Large intestine (tissue), 3 donors: ENCODE results near the gene CFAP46. TPM values are rescaled to one million over a fixed set of nuclear protein-coding genes. Genes with fewer than 3 reads are reported as not detected.

ENCODE experiments used
- DNase-seq, 2 donors: peaks; one replicate each; pipeline versions ENCODE4 v3.0.0 to v3.0.0-alpha.2; 2013
- H3K27ac ChIP-seq: one replicate; pipeline ENCODE4 v1.5.1; 2013; ENCODE audit warnings: low read length
- H3K27me3 ChIP-seq: 2 replicates; pipeline ENCODE4 v1.6.1; 2013; ENCODE audit warnings: low read length; ENCODE audit not compliant: control insufficient read depth, insufficient read depth
- H3K36me3 ChIP-seq: 2 replicates; pipeline ENCODE4 v1.6.1; 2013; ENCODE audit warnings: low read length; ENCODE audit not compliant: control insufficient read depth, insufficient read depth
- H3K4me1 ChIP-seq: one replicate; pipeline ENCODE4 v1.6.1; 2013; ENCODE audit warnings: low read length; ENCODE audit not compliant: control insufficient read depth, insufficient read depth
- H3K4me3 ChIP-seq: one replicate; pipeline ENCODE4 v1.5.1; 2013; ENCODE audit warnings: low read length
- H3K9me3 ChIP-seq: one replicate; pipeline ENCODE4 v1.6.1; 2013; ENCODE audit warnings: mild to moderate bottlenecking, low read depth, low read length, moderate library complexity; ENCODE audit not compliant: control insufficient read depth
- WGBS: methylation state at CpG from one replicate; pipeline ENCODE4 v1.1.5; 2013; ENCODE audit warnings: low lambda C conversion rate; ENCODE audit not compliant: insufficient coverage; 5-methylcytosine and 5-hydroxymethylcytosine counted together
- polyA plus RNA-seq: library from polyadenylated mRNA; unstranded; fragments of 120-200 nt; gene quantifications from one replicate; pipeline ENCODE4 v1.2.1, GENCODE V29; 2013

Gene CFAP46
- polyA plus RNA-seq, 1 donor = 0.75 TPM

DNA sequence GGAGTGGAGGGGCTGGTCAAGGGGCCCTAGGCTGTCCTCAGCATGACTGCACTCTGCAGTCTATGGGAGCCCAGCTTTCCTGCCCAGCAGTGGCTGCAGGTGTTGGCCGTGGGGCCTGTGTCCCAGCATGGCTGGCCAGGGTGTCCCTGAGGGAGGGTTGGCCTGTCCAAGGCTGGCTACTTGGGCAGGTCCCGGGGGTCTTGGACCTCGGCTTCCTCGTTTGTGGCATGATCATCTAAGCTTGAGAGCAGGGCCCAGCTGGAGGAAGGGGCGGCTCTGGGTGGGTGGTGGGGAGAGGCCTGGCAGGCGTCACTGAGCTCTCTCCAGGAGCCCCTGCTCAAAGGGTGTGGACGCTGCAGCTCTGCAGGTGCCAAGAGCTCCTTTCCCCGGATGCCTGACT lies 43.7 kb upstream of the CFAP46 start:
- no CpG with 5 or more reads among the region's 8 CpGs for WGBS

DNA sequence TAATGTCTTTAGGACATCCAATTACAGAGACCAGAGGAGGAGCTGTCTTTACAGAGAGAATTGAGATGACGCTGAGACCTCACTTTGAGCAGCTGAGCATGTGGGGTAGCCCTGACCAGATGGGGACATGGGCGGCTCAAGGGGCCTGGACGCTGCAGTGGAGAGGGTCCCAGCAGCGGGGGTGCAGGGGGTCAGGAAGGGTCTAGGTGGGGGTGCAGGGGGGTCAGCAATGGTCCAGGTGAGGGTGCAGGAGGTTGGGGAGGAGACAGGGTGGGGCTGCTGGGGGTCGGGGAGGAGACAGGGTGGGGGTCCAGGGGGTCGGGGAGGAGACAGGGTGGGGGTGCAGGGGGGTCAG lies 43.2 kb upstream of the CFAP46 start:
- WGBS = no CpG with 5 or more reads among the region's 6 CpGs
- peaks cover 6% of the 10 kb centered on the region for H3K9me3 ChIP-seq
- DNase-seq = no peak

More for the DNA sequence above, 43.7 kb upstream of the CFAP46 start:
- Histone ChIP-seq H3K27me3 (peaks cover 16% of the 10 kb centered on the region), H3K4me3 (no peak overlapping the region), H3K4me1 (no peaks in the 10 kb centered on the region), H3K36me3 (no peaks in the 10 kb centered on the region), H3K27ac (no peak overlapping the region), H3K9me3 (peaks cover 6% of the 10 kb centered on the region)
- DNase-seq = no peak

DNA sequence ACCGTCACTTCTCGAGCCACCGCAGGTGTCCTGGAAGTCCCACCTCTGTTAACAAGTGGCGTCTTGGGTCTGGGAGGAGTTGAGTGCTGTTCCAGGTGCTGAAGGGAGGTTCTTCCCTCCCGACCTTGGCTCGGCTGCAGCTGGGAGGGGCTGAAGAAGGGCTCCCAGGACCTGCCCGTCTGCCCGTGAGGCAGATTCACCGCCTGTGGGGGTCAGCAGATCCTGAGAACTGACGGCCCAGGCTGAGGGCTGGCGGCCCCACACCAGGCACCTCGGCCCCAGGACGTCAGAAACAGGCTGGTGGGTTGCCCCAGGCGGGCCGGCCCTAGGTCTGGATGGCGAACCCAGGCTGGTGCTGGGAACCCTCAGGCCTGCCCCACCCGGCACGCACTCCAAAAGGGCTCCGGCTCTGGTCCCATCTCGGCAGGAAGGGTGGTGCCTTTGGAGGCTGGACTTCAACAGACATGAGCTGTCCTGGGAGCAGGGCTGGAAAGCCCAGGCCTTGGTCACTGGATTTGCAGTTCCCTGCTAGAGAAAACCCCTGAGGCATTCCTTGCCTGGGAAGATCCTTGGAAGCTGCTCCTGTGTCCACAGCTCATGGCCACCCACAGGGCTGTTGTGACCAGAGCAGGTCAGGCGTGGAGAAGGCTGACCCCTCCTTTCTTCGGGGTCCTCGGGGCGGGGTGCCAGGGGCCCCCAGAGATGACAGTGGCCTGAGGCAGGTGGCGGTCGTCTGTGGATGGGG lies 42.6 kb upstream of the CFAP46 start:
- Histone ChIP-seq H3K4me1 (no peaks in the 10 kb centered on the region), H3K27me3 (peaks cover 16% of the 10 kb centered on the region), H3K9me3 (peaks cover 6% of the 10 kb centered on the region), H3K4me3 (no peak overlapping the region), H3K36me3 (no peaks in the 10 kb centered on the region), H3K27ac (no peak overlapping the region)
- no CpG with 5 or more reads among the region's 26 CpGs for WGBS
- DNase-seq = no peak

More for the DNA sequence above, 43.2 kb upstream of the CFAP46 start:
- H3K27me3 ChIP-seq = peaks cover 16% of the 10 kb centered on the region
- no peak overlapping the region for H3K4me3 ChIP-seq
- H3K4me1 ChIP-seq = no peaks in the 10 kb centered on the region
- H3K27ac ChIP-seq = no peak overlapping the region
- no peaks in the 10 kb centered on the region for H3K36me3 ChIP-seq

DNA sequence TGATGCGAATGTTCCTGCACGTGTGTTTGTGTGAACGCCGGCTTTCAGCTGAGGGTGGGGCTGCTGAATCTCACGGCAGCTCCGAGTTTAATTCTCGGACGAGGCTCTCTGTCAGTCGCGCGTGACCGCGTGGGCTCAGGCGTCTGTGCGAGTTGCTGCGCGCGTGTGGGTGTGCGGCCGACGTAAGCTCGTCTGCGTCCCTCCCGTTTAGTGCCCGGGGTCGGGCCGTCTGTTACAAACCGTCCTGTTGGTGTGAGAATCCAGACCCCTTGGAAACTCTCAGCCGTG lies 41.6 kb upstream of the CFAP46 start:
- DNase-seq = no peak
- H3K27me3 ChIP-seq = peaks cover 16% of the 10 kb centered on the region
- H3K36me3 ChIP-seq = no peaks in the 10 kb centered on the region
- no peak overlapping the region for H3K27ac ChIP-seq
- H3K9me3 ChIP-seq = peaks cover 6% of the 10 kb centered on the region
- no peaks in the 10 kb centered on the region for H3K4me1 ChIP-seq
- H3K4me3 ChIP-seq = no peak overlapping the region
- no CpG with 5 or more reads among the region's 29 CpGs for WGBS

DNA sequence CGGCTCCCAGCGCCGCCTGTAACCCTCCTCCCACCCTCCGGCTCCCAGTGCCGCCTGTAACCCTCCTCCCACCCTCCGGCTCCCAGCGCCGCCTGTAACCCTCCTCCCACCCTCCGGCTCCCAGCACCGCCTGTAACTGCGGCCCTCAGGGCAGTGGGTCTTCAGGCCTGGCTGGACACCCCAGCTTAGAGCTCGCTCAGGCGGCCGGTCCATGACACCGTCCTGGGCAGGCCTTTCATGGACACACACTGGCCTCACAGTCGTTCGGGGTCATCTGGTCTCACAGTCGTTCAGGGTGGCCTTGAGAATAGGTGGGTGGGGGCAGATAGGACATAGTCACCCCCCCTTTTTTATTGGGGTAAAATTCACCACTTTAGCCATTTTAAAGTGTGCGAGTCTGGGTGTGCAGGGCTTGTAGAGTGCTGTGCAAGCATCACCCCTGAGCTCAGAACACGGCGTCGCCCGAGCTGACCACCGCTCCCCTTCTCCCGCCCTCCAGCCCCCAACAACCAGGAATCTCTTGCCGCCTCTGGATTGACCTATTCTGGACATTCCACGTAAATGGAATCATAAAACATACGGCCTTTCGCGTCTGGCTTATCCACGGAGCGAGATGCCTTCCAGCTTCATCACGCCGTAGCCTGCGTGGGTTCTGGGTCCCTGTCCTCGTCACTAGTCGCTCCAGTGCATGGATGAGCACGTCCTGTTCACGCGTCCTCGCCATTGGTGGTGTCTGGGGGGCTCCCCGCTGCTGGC lies 41.1 kb upstream of the CFAP46 start:
- Histone ChIP-seq H3K27me3 (peaks cover 16% of the 10 kb centered on the region), H3K36me3 (no peaks in the 10 kb centered on the region), H3K4me3 (no peak overlapping the region), H3K4me1 (no peaks in the 10 kb centered on the region), H3K27ac (no peak overlapping the region), H3K9me3 (peaks cover 6% of the 10 kb centered on the region)
- DNase-seq = no peak
- WGBS = no CpG with 5 or more reads among the region's 42 CpGs

DNA sequence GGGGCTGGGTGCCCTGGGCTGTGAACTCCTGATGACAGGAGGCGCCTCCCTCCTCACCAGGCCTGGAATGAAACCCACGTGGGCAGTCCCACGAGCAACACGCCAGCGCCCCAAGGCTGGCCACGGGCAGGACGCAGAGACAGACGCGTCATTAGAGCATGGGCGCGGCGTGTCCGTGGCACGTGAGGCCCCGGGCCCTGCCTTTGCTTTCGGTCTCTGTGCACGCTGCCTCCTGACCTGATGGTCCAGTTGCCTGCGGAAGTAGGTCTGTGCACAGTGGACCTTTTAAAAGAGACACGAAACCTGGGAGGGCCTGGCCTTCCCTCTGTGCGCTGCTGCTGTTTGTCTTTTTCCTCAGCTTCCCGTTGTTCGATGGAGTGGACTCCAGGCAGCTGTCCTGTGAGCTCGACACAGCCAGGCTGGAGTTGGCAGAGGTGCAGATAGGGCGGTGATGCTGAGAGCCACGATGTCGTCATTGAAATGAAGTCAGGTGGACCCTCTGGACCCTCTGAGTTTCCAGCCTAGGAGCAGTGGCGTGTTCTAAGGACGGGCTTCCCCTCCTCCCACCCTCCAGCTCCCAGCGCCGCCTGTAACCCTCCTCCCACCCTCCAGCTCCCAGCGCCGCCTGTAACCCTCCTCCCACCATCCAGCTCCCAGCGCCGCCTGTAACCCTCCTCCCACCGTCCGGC lies 40.1 kb upstream of the CFAP46 start:
- Histone ChIP-seq H3K4me3 (no peak overlapping the region), H3K9me3 (peaks cover 6% of the 10 kb centered on the region), H3K27me3 (peaks cover 16% of the 10 kb centered on the region), H3K27ac (no peak overlapping the region), H3K36me3 (no peaks in the 10 kb centered on the region), H3K4me1 (no peaks in the 10 kb centered on the region)
- WGBS = 64% methylated on average over 4 of the region's 36 CpGs
- no peak for DNase-seq

DNA sequence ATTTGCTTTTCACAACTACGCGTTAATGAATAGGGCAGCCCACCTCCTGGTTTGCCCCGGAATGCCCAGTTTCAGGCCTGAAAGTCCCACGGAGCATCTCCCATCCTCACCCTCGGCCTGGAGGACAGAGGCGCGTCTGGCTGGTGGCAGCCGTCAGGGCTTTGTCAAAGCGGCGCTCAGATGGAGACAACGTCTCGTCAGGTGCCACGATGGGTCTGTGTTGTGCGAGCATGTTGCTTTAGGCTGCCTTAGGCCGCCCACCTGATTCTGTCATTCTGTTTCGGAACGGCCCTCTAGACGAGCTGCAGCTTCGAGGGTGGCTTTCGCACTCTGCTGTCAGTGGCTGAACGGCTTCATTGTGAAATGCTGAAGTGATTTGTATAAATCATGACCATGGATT lies 39.4 kb upstream of the CFAP46 start:
- H3K27me3 ChIP-seq = peaks cover 16% of the 10 kb centered on the region
- peaks cover 6% of the 10 kb centered on the region for H3K9me3 ChIP-seq
- no peaks in the 10 kb centered on the region for H3K4me1 ChIP-seq
- no peak overlapping the region for H3K4me3 ChIP-seq
- no peak overlapping the region for H3K27ac ChIP-seq
- H3K36me3 ChIP-seq = no peaks in the 10 kb centered on the region
- WGBS = no CpG with 5 or more reads among the region's 21 CpGs
- no peak for DNase-seq

DNA sequence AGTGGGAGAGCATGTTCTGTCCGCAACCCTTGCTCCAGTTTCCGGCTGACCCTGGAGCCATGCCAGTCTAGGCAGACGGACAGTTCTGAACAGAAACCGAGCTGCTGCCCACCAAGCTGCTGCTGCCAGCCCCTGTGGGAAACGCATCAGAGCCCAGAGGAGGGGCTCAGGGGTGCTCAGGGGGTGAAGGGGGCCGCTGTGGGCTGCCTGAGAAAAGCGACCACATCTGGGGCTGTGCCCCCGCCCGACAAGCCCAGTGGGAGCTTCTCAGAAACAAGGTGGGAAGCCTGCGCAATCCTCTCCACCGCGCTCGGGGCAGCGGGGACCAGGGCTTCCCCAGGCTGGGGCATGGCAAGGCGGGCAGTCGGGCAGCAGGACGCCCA lies 38.8 kb upstream of the CFAP46 start:
- H3K4me3 ChIP-seq = no peak overlapping the region
- peaks cover 16% of the 10 kb centered on the region for H3K27me3 ChIP-seq
- H3K27ac ChIP-seq = no peak overlapping the region

DNA sequence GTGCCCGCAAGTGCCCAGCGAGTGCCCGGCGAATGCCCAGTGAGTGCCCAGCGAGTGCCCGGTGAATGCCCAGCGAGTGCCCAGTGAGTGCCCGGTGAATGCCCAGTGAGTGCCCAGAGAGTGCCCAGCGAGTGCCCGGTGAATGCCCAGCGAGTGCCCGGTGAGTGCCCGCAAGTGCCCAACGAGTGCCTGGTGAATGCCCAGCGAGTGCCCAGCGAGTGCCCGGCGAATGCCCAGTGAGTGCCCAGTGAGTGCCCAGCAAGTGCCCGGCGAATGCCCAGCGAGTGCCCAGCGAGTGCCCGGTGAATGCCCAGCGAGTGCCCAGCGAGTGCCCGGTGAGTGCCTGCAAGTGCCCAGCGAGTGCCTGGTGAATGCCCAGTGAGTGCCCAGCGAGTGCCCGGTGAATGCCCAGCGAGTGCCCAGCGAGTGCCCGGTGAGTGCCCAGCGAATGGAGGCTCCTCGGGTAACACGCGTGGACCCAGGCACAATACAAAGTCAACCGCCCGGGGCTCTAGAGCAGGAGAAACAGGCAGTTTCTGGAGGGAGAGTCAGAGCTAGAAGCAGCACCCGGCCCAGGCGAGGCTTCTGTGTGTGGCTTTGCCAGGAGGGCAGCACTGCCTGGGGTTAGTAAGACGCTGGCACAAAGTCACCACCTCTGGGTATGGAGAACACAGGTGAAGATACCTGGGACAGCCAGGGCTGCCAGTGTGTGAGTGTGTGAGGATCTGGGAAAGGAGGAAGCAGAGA lies 38.2 kb upstream of the CFAP46 start:
- Histone ChIP-seq H3K27ac (no peak overlapping the region), H3K4me3 (no peak overlapping the region), H3K9me3 (peaks cover 6% of the 10 kb centered on the region), H3K4me1 (no peaks in the 10 kb centered on the region), H3K27me3 (peaks cover 16% of the 10 kb centered on the region), H3K36me3 (no peaks in the 10 kb centered on the region)
- no peak for DNase-seq
- WGBS = no CpG with 5 or more reads among the region's 41 CpGs

More for the DNA sequence above, 38.8 kb upstream of the CFAP46 start:
- DNase-seq = no peak
- Histone ChIP-seq H3K4me1 (no peaks in the 10 kb centered on the region), H3K9me3 (peaks cover 6% of the 10 kb centered on the region), H3K36me3 (no peaks in the 10 kb centered on the region)
- no CpG with 5 or more reads among the region's 17 CpGs for WGBS
